GM10847 (cell line): ENCODE measurements around the gene NCKAP5.

ENCODE experiments used
- POLR2A ChIP-seq: IDR thresholded peaks from 2 replicates; pipeline ENCODE4 v1.6.1; 2011; ENCODE audit not compliant: insufficient read length; ENCODE audit errors: extremely low read depth

NCKAP5 gene

DNA sequence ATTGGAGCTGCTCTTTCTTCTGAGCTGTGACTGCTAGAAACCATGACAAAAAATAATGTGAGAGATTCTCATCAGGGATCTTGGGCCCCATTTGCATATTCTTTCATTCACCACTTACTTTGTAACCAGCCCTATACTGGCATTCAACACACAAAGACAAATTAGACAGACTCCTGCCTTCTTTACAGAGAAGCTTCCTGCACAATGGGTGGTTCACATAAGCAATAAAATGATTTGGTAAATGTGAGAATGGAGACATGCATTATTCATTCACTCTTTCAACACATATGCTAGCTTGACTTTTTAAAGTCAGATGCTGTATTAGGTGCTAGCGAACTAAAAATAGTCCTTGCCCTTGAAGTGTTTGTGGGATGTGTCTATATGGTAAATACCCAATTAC, 174.4 kb downstream of the NCKAP5 start:
- TF ChIP-seq POLR2A: no peak

DNA sequence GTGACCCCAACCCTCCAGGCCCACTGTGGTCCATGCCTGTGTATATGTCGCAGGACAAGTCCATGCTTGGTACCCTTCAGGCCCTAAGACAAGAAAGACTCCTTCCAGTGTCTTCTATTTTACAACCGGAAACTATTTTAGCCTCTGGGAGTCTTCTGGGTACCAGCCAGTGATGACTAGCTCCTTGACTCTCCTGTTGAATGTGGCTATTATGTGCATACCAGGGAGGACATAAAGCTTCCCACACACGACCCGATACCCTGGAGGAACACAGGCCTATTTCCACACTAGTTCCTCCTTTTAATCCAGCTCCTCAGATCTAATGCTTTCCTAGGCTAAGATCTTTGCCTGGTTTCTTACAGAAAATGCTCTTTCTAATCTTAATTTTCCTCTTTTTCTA, 178.1 kb downstream of the NCKAP5 start:
- TF ChIP-seq POLR2A: no peak

DNA sequence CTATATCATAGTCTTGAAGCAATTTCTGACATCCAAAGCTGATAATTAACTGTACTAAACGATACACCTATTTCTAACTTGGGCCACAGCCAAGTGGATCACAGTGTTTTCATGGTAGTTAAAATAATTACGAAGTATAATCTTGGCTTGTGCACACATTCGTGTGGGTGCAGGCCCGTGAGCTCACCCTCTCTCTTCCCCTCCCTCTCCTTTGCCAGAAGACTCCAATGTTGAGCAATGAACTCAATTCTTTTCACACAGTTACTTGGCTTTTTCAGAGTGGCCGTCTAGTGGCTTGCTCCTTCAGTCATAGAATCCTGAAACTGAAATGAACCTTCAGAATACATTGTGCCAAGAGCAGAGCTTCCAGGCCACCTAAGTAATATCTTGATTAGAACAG, 178.7 kb downstream of the NCKAP5 start:
- TF ChIP-seq POLR2A: no peak

DNA sequence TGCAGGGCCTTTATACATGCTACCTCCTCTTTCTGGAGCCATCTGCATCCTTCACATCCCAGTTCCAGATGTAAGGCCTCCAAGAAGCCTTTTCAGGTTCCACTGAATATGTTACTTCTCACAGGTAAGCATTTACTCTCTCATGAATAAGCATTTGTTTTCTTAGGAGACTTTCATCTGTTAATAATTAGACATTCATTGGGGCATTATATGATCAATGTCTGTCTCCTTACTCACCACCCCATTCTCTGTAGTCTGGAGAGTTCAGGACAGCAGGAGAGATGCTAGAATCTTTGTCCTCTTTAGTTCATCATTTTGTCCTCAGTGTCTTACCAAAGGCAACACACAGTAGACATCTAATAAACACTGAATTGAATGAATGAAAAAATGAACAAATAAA, 185.7 kb downstream of the NCKAP5 start:
- no peak for TF ChIP-seq POLR2A

DNA sequence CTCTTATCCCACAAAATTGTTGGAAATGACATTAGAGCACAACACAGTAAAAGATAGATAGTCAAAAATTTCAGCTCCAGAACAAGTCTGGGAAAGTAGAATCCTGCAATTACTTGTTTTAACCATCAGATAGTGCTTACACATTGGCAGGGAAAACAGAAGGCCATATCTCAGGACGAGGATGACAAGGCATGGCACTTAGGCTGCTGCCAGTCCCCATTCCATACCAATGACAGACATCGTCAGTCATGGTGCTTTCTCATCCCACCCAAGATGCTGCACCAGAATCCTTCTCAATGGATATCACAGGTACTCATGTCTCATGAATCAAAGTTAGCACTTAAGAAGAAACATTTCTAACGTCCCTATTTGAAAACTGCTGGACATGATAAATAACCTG, 187.3 kb downstream of the NCKAP5 start:
- TF ChIP-seq POLR2A: no peak

DNA sequence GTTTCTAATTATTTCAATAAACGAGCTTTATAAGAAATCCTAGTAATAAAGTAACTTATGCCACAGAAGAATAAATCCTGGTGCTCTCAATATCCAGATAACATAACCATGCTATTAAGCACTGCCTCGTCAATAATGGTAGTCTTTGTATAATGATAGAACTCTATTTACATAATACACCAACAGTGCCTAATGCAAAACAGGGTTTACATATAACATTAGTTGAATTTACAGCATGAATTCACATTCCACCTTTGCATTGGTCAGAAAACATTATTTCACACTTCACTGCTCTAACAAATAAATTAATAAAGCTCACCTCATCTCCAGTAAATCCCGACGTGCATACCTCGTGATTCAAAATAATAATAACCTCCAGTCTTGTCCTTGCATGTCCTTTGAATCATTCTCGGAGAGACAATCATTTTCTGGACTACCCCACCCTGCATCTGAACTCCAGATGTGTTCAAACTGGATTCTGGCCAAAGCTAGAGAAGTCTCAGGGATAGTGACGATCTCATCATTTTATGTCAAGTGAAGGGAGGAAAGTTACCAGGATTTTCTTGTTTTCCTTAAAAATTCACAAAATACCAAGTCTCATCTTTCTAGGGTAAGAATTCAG, 189.2 kb downstream of the NCKAP5 start:
- TF ChIP-seq POLR2A: no peak

DNA sequence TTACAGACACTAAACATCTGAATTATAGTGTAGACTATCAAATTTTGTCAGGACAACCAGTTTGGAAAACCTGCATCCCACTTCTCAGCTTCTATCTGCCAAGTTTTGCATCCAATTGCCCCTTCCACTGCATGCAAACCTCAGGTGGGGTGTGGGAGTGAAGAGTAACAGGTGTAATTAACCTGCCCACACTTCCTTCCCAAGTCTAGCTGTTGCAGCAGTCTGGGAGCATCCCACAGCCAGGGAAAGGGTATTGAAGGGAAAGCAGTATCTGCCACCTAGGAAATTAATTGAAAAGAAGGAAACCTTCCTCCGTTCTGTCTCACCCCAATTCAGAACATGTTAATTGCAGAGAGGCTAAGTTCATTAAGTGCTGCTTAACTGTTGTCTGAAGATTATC, 189.9 kb downstream of the NCKAP5 start:
- TF ChIP-seq POLR2A: no peak

DNA sequence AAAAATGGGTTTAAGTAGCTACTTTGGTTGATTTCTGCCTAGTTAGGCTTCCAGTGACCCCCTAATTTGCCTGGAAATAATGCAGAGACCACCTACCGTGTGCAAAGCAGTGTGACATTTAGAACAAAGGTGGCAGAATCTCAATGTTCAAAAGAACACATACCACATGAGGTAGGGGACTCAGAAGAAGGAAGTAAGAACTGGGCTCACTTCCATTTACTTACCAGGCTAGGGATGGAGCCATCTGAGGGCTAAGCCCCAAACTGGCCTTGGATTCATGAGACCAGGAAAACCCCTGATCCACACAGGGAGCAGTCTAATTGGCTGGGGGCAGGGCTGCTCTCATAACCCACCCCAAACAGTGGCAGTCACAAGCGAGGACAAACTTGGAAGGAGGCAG, 190.7 kb downstream of the NCKAP5 start:
- TF ChIP-seq POLR2A: no peak

DNA sequence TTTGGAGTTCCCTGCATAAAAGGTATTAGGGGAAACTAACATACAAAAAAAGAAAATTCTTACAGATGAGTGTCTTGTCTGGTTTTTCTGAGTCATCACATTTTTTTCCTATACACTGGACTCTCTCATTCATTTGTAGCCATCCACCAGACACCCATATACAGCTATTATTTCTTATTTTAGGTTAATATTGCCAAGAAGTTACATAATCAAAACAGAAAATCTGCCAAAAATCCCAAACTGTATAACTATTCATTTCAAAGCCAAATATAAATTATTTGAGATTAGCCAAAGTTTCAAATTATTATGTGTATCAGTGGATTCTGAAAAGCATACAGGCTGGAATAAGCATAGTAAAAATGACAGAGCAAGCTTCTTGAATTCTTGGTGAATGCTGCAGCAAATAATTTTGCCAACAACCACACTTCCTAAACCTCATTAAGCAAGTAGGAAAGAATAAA, 191.2 kb downstream of the NCKAP5 start:
- TF ChIP-seq POLR2A: no peak

DNA sequence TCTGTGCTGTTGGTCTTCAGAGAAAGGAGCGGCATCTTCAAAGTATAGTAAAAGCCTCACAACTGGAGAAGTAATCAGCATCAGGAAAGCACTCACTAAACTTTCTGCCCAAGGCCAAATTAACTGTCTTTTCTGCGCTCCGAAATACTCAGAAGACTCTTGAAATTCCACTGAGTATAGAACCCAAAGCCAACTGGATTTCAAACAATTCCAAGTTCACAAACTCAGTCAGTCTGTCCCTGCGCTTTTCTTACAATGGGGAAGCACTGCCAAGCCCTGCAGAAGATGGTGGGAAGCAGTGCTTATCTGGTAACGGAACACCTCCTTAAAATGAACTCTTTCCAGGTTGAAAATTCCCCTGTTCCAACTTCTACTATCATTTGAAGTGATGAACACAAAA, 193.5 kb downstream of the NCKAP5 start:
- TF ChIP-seq POLR2A: no peak

DNA sequence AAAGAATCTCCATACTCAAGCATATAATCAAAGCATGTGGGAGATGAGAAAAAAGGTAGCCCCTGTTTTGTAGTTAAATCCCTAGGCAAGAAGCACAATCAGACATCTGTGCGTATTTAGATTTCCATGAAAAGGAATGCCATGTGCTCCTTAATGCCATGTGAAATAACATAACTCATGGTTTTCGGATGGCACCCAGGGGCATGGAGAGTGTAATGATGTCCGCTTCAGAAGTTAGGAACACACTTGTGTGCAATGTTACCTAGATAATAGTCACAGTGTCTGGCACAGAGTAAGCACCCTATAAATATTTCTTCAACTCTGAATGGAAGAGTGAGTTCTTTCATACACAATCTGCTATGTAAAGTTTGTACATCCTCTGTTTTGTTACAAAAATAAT, 197.0 kb downstream of the NCKAP5 start:
- no peak for TF ChIP-seq POLR2A

DNA sequence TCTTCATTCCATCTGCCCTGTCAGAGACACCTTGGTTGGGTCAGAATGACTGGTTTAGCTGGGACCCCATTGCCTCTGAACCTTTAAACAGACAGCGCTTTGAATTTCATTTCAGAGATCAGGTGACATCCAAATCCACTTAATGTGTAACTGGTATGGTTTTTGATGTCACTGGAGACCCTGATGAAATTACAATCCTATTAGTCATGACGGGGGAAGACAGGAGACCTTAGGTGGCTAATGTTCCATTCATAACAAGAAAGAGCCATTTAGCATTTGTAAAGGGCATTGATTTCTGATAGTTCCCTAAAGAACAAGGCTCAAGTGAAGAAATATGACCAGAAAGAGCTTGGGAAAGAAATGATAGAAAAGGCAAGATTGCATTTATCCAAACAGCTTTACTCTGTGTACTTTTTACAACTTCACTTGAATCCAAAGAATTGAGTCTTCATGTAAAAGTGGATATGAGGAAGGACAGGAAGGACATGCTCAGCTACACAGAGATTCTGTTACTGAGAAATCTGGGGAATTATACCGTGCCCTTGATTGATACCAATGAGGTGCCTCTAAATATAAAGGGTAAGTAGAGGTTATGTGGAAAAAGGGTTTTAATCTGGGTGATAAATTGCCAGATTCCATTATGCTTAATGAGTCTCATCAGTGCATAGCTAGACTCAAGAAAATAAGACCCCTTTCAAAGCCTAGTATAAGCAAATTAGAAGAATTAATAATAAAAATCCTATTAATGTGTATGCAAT, 198.2 kb downstream of the NCKAP5 start:
- TF ChIP-seq POLR2A: no peak

DNA sequence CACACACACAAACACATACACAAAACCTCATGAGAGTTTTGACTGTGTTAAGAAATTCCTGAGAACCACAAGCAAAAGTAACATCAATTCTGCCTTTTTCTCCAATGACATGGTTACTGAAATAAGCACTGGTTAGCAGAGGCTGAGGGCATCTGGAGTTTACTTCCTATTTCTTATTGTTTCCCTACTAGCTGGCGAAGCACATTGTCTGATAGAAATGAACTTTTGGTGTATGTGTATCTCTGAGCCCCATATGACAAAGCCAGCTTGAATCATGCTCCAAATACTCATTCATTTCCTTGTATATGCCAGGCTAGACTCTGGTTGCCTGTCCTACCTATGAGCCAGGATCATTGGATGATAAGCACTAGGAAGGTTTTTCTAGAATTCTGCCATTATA, 203.1 kb downstream of the NCKAP5 start:
- TF ChIP-seq POLR2A: no peak

DNA sequence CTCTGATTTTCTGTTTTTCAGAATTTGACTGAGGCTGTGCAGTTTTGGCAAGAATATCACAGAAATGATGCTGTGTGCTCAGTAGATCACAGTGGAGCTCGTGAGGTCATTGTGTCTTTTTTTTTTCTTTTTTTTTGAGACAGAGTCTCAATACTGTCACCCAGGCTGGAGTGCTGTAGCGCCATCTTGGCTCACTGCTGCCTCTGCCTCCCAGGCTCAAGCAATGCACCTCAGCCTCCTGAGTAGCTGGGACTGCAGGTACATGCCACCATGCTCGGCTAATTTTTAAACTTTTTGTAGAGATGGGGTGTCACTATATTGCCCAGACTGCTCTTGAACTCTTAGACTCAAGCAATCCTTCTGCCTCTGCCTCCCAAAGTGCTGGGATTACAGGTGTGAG, 203.6 kb downstream of the NCKAP5 start:
- TF ChIP-seq POLR2A: no peak

DNA sequence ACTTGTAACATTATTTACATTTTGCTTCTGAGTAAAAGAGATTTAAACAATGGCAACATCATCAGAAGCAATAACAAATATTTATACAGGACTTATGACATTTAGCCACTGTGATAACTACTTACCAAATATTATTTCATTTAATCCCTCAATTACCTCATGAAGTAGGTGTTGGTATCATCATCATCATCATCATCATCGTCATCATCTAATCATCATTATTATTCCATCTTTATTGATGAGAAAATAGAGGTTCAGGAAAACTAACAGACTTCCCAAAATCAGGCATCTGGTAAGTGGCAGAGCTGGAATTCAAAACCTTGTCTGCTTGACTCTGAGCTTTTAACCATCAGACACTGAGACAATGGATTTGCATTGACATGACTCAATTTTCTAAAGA, 204.4 kb downstream of the NCKAP5 start:
- no peak for TF ChIP-seq POLR2A

DNA sequence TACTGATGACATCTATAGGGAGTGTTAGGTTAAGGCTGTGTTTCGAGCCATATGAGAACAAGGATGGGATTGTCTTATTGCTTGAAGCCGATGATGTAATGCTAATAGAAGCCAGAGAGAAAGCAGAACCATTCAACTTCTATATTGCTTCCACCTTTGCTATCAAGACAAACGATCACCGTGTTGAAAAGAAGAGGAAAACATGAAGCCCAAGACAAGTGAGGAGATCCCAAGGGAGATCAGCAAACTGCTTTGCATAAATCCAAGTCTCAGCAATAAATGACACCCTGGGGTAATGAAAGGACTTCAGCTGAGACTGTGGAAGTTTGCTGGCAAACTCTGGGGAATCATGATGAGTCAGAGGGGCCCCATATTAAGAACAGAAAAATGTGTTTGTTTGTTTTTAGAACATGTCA, 206.2 kb downstream of the NCKAP5 start:
- no peak for TF ChIP-seq POLR2A

DNA sequence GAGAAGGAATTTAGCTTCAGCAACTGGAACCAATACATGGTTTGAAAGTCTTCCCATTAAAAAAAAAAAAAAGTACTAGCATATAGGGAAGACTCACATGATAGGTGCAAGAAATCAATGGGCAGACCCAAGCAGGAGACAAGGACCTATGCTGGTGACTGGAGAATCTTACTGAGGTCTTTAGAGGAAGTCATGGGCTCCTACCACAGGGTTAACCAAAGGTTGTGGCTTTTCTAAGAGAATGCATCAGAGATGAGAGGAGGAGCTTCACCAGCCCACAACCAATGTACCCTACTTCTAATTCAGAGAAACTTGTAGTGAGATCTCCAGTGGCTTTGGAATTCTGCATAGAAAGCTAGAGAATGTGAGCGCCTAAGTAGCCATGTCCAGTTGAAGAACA, 207.4 kb downstream of the NCKAP5 start:
- TF ChIP-seq POLR2A: no peak
